ENCODE data around the gene IMPDH1.

GRCh38 chr7:128384726-128385125 lies 25.1 kb downstream of the IMPDH1 start:
- TF ChIP-seq YY1 (IDR thresholded peaks at IDR 0.05) (no peak), CTCF (IDR thresholded peaks at IDR 0.05; ENCODE audit: low read depth, low read length, missing input control) (no peak), ATF3 (IDR thresholded peaks at IDR 0.05) (no peak), HNF4G (IDR thresholded peaks at IDR 0.05) (no peak), TAF1 (conservative IDR thresholded peaks at IDR 0.05) (no peak), RAD21 (IDR thresholded peaks at IDR 0.05) (no peak), SP1 (IDR thresholded peaks at IDR 0.05) (no peak)
